H1 (cell line): Measurements from ENCODE around the gene TWIST1.

ENCODE experiments used
- CTCF ChIP-seq, 3 experiments: IDR thresholded peaks; 1 replicate in 2 of 3; 2 replicates in 1 of 3; pipeline versions ENCODE4 v1.5.1 to v1.6.1; 2011; ENCODE audit warnings: low read length in 3 of 3, mild to moderate bottlenecking in 3 of 3, inconsistent platforms in 2 of 3, low read depth in 1 of 3, moderate library complexity in 1 of 3; ENCODE audit not compliant: insufficient read depth in 1 of 3; ENCODE audit errors: control extremely low read depth in 1 of 3
- EP300 ChIP-seq, 2 experiments: IDR thresholded peaks; 1 replicate in 1 of 2; 2 replicates in 1 of 2; pipeline ENCODE4 v1.6.1; 2011 to 2012; ENCODE audit warnings: low read depth in 2 of 2, low read length in 2 of 2, mild to moderate bottlenecking in 2 of 2, borderline replicate concordance in 1 of 2, inconsistent platforms in 1 of 2, moderate library complexity in 1 of 2
- EZH2 ChIP-seq: fragments of 200-600 bp; sonication (generic); IDR thresholded peaks from 2 replicates; pipeline ENCODE4 v1.7.1; 2012; ENCODE audit warnings: low read depth, mild to moderate bottlenecking, moderate library complexity, low read length, inconsistent platforms; ENCODE audit not compliant: severe bottlenecking
- JUND ChIP-seq: IDR thresholded peaks from 2 replicates; pipeline ENCODE4 v1.6.1; 2011; ENCODE audit warnings: mild to moderate bottlenecking, improper control_type of control experiment, low read length
- KDM1A ChIP-seq: fragments of 200-600, 300-600 bp; sonication (generic); IDR thresholded peaks from 2 replicates; pipeline ENCODE4 v1.7.1; 2016; ENCODE audit warnings: mild to moderate bottlenecking, low read length, borderline replicate concordance
- POLR2AphosphoS5 ChIP-seq: IDR thresholded peaks from 2 replicates; pipeline ENCODE4 v1.6.1; 2011; ENCODE audit warnings: low read depth, low read length
- RFX5 ChIP-seq: IDR thresholded peaks from 2 replicates; pipeline ENCODE4 v1.6.1; 2011; ENCODE audit warnings: low read depth, low read length, improper control_type of control experiment, borderline replicate concordance
- TAF1 ChIP-seq: IDR thresholded peaks from 2 replicates; pipeline ENCODE4 v1.6.1; 2011; ENCODE audit warnings: mild to moderate bottlenecking, low read depth, low read length

GRCh38 chr7:19099194-19099593 is 18.2 kb downstream of the TWIST1 start:
- TF ChIP-seq CTCF (IDR thresholded peaks at IDR 0.05; ENCODE audit: control extremely low read depth in 1 of 3, insufficient read depth in 1 of 3, low read depth in 1 of 3, low read length in 3 of 3) (no peak), TAF1 (no peak), RFX5 (no peak), KDM1A (no peak), POLR2AphosphoS5 (no peak), EZH2 (no peak), EP300 (IDR thresholded peaks at IDR 0.05; ENCODE audit: borderline replicate concordance in 1 of 2, low read depth in 2 of 2, low read length in 2 of 2) (no peak), JUND (no peak)
